GM12878 (cell line): ENCODE results near the gene HDAC5. TPM values are rescaled to one million over a fixed set of nuclear protein-coding genes. Genes with fewer than 3 reads are reported as not detected.

Experiments
- ATAC-seq: fragments of 200-7000 bp; cut with Tn5 transposase; 3 replicates; pipeline ENCODE4 v1.9.1; 2020; ENCODE audit warnings: mild to moderate bottlenecking, moderate library complexity
- BruUV-seq: library from RNA; stranded (reverse); fragments of 400-500 nt; replicated peaks from 2 replicates; lab custom pipeline; 2021; lab: Mats Ljungman, UMichigan
- CTCF ChIA-PET: fragments of 300-600 bp; sonication (Branson Sonifier 250); formaldehyde crosslinking; extraction: SDS; loops from one replicate; lab custom pipeline; 2021; ENCODE audit warnings: inconsistent platforms; lab: Yijun Ruan, JAX
- POLR2A ChIA-PET: fragments of 350-600 bp; formaldehyde crosslinking; extraction: SDS; loops from one replicate; lab custom pipeline; 2021; ENCODE audit warnings: inconsistent platforms; lab: Charles Lee
- RAD21 ChIA-PET: fragments of 300-600 bp; sonication (Branson Sonifier 250); formaldehyde crosslinking; loops from one replicate; lab custom pipeline; 2023; ENCODE audit warnings: antibody characterized with exemption; ENCODE audit not compliant: unreplicated experiment; lab: Charles Lee
- SMC1A ChIA-PET: fragments of 300-600 bp; sonication (Branson Sonifier 250); formaldehyde crosslinking; loops from one replicate; lab custom pipeline; 2023; ENCODE audit not compliant: unreplicated experiment, uncharacterized antibody; lab: Charles Lee
- DNase-seq: peaks from one replicate; pipeline ENCODE4 v3.0.0-alpha.2; 2011; ENCODE audit warnings: low read depth, low spot score
- FAIRE-seq: peaks from 3 replicates; lab custom pipeline; 2011; peaks lifted over from hg19 to GRCh38; lab: Jason Lieb, UNC
- H2AFZ ChIP-seq: 2 replicates; pipeline ENCODE4 v1.6.0; 2011; ENCODE audit warnings: low read depth, low read length, control low read depth; ENCODE audit not compliant: control insufficient read depth
- H3K27ac ChIP-seq: 2 replicates; pipeline ENCODE4 v1.5.1; 2011; ENCODE audit warnings: control low read depth; ENCODE audit not compliant: control insufficient read depth, insufficient read depth
- H3K27me3 ChIP-seq, 2 experiments: replicated peaks in 1 of 2; 2 replicates each; pipeline versions ENCODE4 v1.6.0 to v1.6.1; 2011; ENCODE audit warnings: low read length in 1 of 2; ENCODE audit not compliant: control insufficient read depth in 2 of 2, insufficient read depth in 2 of 2
- H3K36me3 ChIP-seq, 2 experiments: 2 replicates each; pipeline ENCODE4 v1.5.1; 2011; ENCODE audit warnings: low read length in 1 of 2; ENCODE audit not compliant: control insufficient read depth in 2 of 2, insufficient read depth in 2 of 2
- H3K4me1 ChIP-seq: 2 replicates; pipeline ENCODE4 v1.6.1; 2011; ENCODE audit warnings: mild to moderate bottlenecking, low read length, moderate library complexity, mixed read lengths; ENCODE audit not compliant: control insufficient read depth, insufficient read depth
- H3K4me2 ChIP-seq: 2 replicates; pipeline ENCODE4 v1.6.0; 2011; ENCODE audit warnings: control low read depth; ENCODE audit not compliant: control insufficient read depth, insufficient read depth
- H3K4me3 ChIP-seq: fragments of 200-600 bp; sonication (generic); 2 replicates; pipeline ENCODE4 v1.5.1; 2016
- H3K79me2 ChIP-seq: 2 replicates; pipeline ENCODE4 v1.6.0; 2011; ENCODE audit warnings: low read length; ENCODE audit not compliant: control insufficient read depth, insufficient read depth
- H3K9ac ChIP-seq: 2 replicates; pipeline ENCODE4 v1.8.0; 2011; ENCODE audit warnings: low read length, control low read depth, mixed read lengths; ENCODE audit not compliant: control insufficient read depth, insufficient read depth
- H3K9me3 ChIP-seq: replicated peaks from 3 replicates; pipeline ENCODE4 v1.5.1; 2011; ENCODE audit warnings: mild to moderate bottlenecking, low read length; ENCODE audit not compliant: control insufficient read depth, insufficient read depth
- H4K20me1 ChIP-seq: 2 replicates; pipeline ENCODE4 v1.6.0; 2011; ENCODE audit not compliant: control insufficient read depth, insufficient read depth
- CTCF ChIP-seq, 3 experiments: IDR thresholded peaks in 2 of 3; conservative IDR thresholded peaks in 1 of 3; 2 replicates each; pipeline ENCODE4 v1.5.1; 2011; ENCODE audit warnings: low read depth in 3 of 3, low read length in 3 of 3, mild to moderate bottlenecking in 3 of 3, control low read depth in 2 of 3, moderate library complexity in 2 of 3, inconsistent platforms in 1 of 3, mixed read lengths in 1 of 3; ENCODE audit not compliant: control insufficient read depth in 2 of 3, insufficient read depth in 1 of 3; ENCODE audit errors: extremely low read depth in 1 of 3
- IRF5 ChIP-seq: fragments of 450-650 bp; IDR thresholded peaks from 2 replicates; pipeline ENCODE4 v1.6.1; 2017; ENCODE audit warnings: borderline replicate concordance
- NRF1 ChIP-seq: conservative IDR thresholded peaks from 2 replicates; pipeline ENCODE4 v1.6.1; 2011; ENCODE audit warnings: mild to moderate bottlenecking, low read depth, low read length, improper control_type of control experiment
- WGBS: methylation state at CpG from one replicate; pipeline ENCODE4 v1.1.6; 2016; ENCODE audit warnings: low lambda C conversion rate; ENCODE audit not compliant: insufficient replicate concordance, insufficient coverage; ENCODE audit errors: missing lambda C conversion rate; 5-methylcytosine and 5-hydroxymethylcytosine counted together
- in situ Hi-C: fragments of 300-500 bp; cut with MboI; formaldehyde crosslinking; loops from 9 replicates; pipeline ENCODE4 v1.14.3; 2018; ENCODE audit warnings: mixed read lengths
- intact Hi-C: fragments of 100-400 bp; cut with micrococcal nuclease; formaldehyde crosslinking; loops from one replicate; pipeline ENCODE4 v1.14.2; 2022; ENCODE audit not compliant: unreplicated experiment
- polyA plus RNA-seq, 11 experiments: library from polyadenylated mRNA; depleted of rRNA in 4 of 11; unstranded in 6 of 11; stranded (reverse) in 5 of 11; fragments of >200 nt; fragmentation: Nextera tagmentation in 4 of 11; fragmentation: Illumina TruSeq in 1 of 11; extraction: Ambion mirVana in 4 of 11; extraction: Trizol in 1 of 11; gene quantifications; 1 replicate in 1 of 11; 2 replicates in 10 of 11; pipeline versions ENCODE4 v1.2.1 to v1.2.3, GENCODE V29; 2011 to 2016; ENCODE audit warnings: inconsistent platforms in 2 of 11, missing spikeins in 2 of 11, low read depth in 1 of 11
- total RNA-seq, 4 experiments: library from RNA; depleted of rRNA in 3 of 4; stranded (reverse); fragments of >200 nt in 3 of 4; fragmentation: Illumina TruSeq in 1 of 4; extraction: Trizol in 1 of 4; gene quantifications; 2 replicates each; pipeline versions ENCODE4 v1.2.1 to v1.2.3, GENCODE V29; 2013 to 2021

The HDAC5 gene
- total and polyA plus RNA-seq, 10 of the 15 experiments (the other 5 are each of a cell fraction or from before 2014, with no cell fraction given), result 1.1 to 58.0 (median 27.3) TPM

GRCh38 chr17:44059101-44059892 lies 64.1 kb downstream of the HDAC5 start:
- ATAC-seq (no peak), DNase-seq (no peak), FAIRE-seq (peak; percentile 54)
- Histone ChIP-seq H3K27me3 (no peaks in the 10 kb centered on the region), H2AFZ (no peak overlapping the region), H3K36me3 (peaks cover 8 to 23% of the 10 kb centered on the region in 2 experiments), H3K9me3 (no peaks in the 10 kb centered on the region), H3K4me2 (no peak overlapping the region), H3K4me3 (no peak overlapping the region), H3K9ac (no peak overlapping the region), H3K4me1 (no peaks in the 10 kb centered on the region), H3K27ac (no peak overlapping the region), H4K20me1 (no peaks in the 10 kb centered on the region), H3K79me2 (peaks cover 42% of the 10 kb centered on the region)
- intact Hi-C loops (no loop called here), in situ Hi-C loops (no loop called here)
- BruUV-seq, result no TSS peak
- ChIA-PET CTCF (interaction anchor here (0.6 to 2.5 kb wide), 4 partner anchors 17 to 219 kb away, joined by 3 to 6 read pairs (median 3); no protein-coding TSS in a partner anchor), POLR2A (interaction anchor here (0.5 to 1.4 kb wide), 2 partner anchors 9 to 11 kb away, joined by 3 to 4 read pairs; no protein-coding TSS in a partner anchor), SMC1A (no interaction called here), RAD21 (interaction anchor here (0.6 kb wide), 1 partner anchor 81 kb away, joined by 3 read pairs; no protein-coding TSS in a partner anchor)
- TF ChIP-seq NRF1, result no peak
- TF ChIP-seq CTCF (IDR thresholded peaks at IDR 0.05 in 2 of 3, conservative IDR thresholded peaks at IDR 0.05 in 1 of 3; ENCODE audit: control insufficient read depth in 2 of 3, extremely low read depth in 1 of 3, insufficient read depth in 1 of 3, low read depth in 3 of 3, low read length in 3 of 3), result no peak
- TF ChIP-seq IRF5, result no peak
- 93% methylated on average over 14 of the region's 14 CpGs for WGBS
